H9 (cell line): ENCODE data around the gene R3HDM1. TPM values are rescaled to one million over a fixed set of nuclear protein-coding genes. Genes with fewer than 3 reads are reported as not detected.

Source experiments
- DNase-seq: peaks from one replicate; pipeline ENCODE4 v3.0.0-alpha.2; 2017
- H2AFZ ChIP-seq: one replicate; pipeline ENCODE4 v1.6.1; 2013; ENCODE audit warnings: mild to moderate bottlenecking, low read length, control low read depth, moderate library complexity
- H2AK5ac ChIP-seq: 2 replicates; pipeline ENCODE4 v1.6.1; 2013; ENCODE audit warnings: low read length, control low read depth, mixed read lengths; ENCODE audit not compliant: insufficient read length
- H2BK120ac ChIP-seq: one replicate; pipeline ENCODE4 v1.6.1; 2013; ENCODE audit warnings: low read depth, mild to moderate bottlenecking, low read length, control low read depth, inconsistent platforms; ENCODE audit not compliant: poor library complexity, severe bottlenecking
- H2BK12ac ChIP-seq: 2 replicates; pipeline ENCODE4 v1.6.1; 2013; ENCODE audit warnings: low read length, control low read depth, mixed read lengths, low read depth; ENCODE audit not compliant: insufficient read length
- H2BK15ac ChIP-seq: 2 replicates; pipeline ENCODE4 v1.6.1; 2013; ENCODE audit warnings: low read depth, low read length, control low read depth
- H2BK20ac ChIP-seq: one replicate; pipeline ENCODE4 v1.6.1; 2013; ENCODE audit warnings: low read depth, mild to moderate bottlenecking, low read length, control low read depth, inconsistent platforms; ENCODE audit not compliant: poor library complexity, severe bottlenecking
- H2BK5ac ChIP-seq: 2 replicates; pipeline ENCODE4 v1.6.1; 2013; ENCODE audit warnings: low read length, control low read depth, mixed read lengths; ENCODE audit not compliant: insufficient read length
- H3K14ac ChIP-seq: 2 replicates; pipeline ENCODE4 v1.6.1; 2013; ENCODE audit warnings: low read length, control low read depth; ENCODE audit not compliant: insufficient read depth
- H3K18ac ChIP-seq: 2 replicates; pipeline ENCODE4 v1.6.1; 2013; ENCODE audit warnings: low read depth, mild to moderate bottlenecking, mixed read lengths, low read length, control low read depth; ENCODE audit not compliant: insufficient read length
- H3K23ac ChIP-seq: 2 replicates; pipeline ENCODE4 v1.6.1; 2013; ENCODE audit warnings: low read length, control low read depth, mixed read lengths, low read depth; ENCODE audit not compliant: insufficient read length
- H3K23me2 ChIP-seq: 2 replicates; pipeline ENCODE4 v1.6.1; 2013; ENCODE audit warnings: low read depth, mild to moderate bottlenecking, mixed read lengths, low read length, control low read depth; ENCODE audit not compliant: insufficient read length, poor library complexity, severe bottlenecking
- H3K27ac ChIP-seq: 2 replicates; pipeline ENCODE4 v1.5.1; 2013; ENCODE audit warnings: low read length, control low read depth, mixed read lengths, low read depth; ENCODE audit not compliant: insufficient read length
- H3K27me3 ChIP-seq: 2 replicates; pipeline ENCODE4 v1.6.1; 2013; ENCODE audit warnings: low read length, control low read depth, inconsistent platforms; ENCODE audit not compliant: insufficient read depth
- H3K4ac ChIP-seq: 2 replicates; pipeline ENCODE4 v1.6.1; 2013; ENCODE audit warnings: low read depth, mild to moderate bottlenecking, control low read depth, inconsistent platforms, low read length, moderate library complexity
- H3K4me1 ChIP-seq: 2 replicates; pipeline ENCODE4 v1.6.1; 2013; ENCODE audit warnings: low read length, control low read depth, inconsistent platforms; ENCODE audit not compliant: insufficient read depth
- H3K4me2 ChIP-seq: 2 replicates; pipeline ENCODE4 v1.6.1; 2013; ENCODE audit warnings: low read length, control low read depth, mixed read lengths; ENCODE audit not compliant: insufficient read length, insufficient read depth
- H3K56ac ChIP-seq: 2 replicates; pipeline ENCODE4 v1.6.1; 2013; ENCODE audit warnings: low read depth, mild to moderate bottlenecking, mixed read lengths, low read length, control low read depth; ENCODE audit not compliant: insufficient read length
- H3K79me1 ChIP-seq: 2 replicates; pipeline ENCODE4 v1.6.1; 2013; ENCODE audit warnings: low read depth, mild to moderate bottlenecking, moderate library complexity, low read length, control low read depth, inconsistent platforms; ENCODE audit not compliant: insufficient read depth, poor library complexity, severe bottlenecking
- H3K79me2 ChIP-seq: 2 replicates; pipeline ENCODE4 v1.6.1; 2013; ENCODE audit warnings: low read length, control low read depth, inconsistent platforms; ENCODE audit not compliant: insufficient read depth
- H3K9ac ChIP-seq: 2 replicates; pipeline ENCODE4 v1.6.1; 2013; ENCODE audit warnings: low read length, control low read depth, mixed read lengths; ENCODE audit not compliant: insufficient read length; ENCODE audit errors: extremely low read depth
- H3K9me3 ChIP-seq: one replicate; pipeline ENCODE4 v1.6.1; 2013; ENCODE audit warnings: low read depth, low read length, inconsistent platforms; ENCODE audit not compliant: control insufficient read depth
- H3T11ph ChIP-seq: one replicate; pipeline ENCODE4 v1.6.1; 2013; ENCODE audit warnings: mild to moderate bottlenecking, low read length, control low read depth, inconsistent platforms
- H4K20me1 ChIP-seq: one replicate; pipeline ENCODE4 v1.6.1; 2013; ENCODE audit not compliant: control insufficient read depth, insufficient read length, insufficient read depth
- H4K5ac ChIP-seq: 2 replicates; pipeline ENCODE4 v1.6.1; 2013; ENCODE audit warnings: low read depth, mild to moderate bottlenecking, mixed read lengths, low read length, control low read depth; ENCODE audit not compliant: insufficient read length
- H4K8ac ChIP-seq: replicated peaks from 2 replicates; pipeline ENCODE4 v1.6.1; 2013; ENCODE audit warnings: low read length, control low read depth, mixed read lengths, low read depth; ENCODE audit not compliant: insufficient read length
- H4K91ac ChIP-seq: 2 replicates; pipeline ENCODE4 v1.6.1; 2013; ENCODE audit warnings: low read depth, mild to moderate bottlenecking, moderate library complexity, mixed read lengths, low read length, control low read depth; ENCODE audit not compliant: insufficient read length
- H3K27ac Mint-ChIP-seq, 3 experiments: 2 replicates in 2 of 3; 3 replicates in 1 of 3; pipeline ENCODE4 v1.8.0; 2020 to 2021; ENCODE audit warnings: mixed read lengths in 3 of 3, mild to moderate bottlenecking in 1 of 3, moderate library complexity in 1 of 3
- H3K27me3 Mint-ChIP-seq: 2 replicates; pipeline ENCODE4 v1.8.0; 2021; ENCODE audit warnings: low read depth, mild to moderate bottlenecking, moderate library complexity, mixed read lengths
- H3K36me3 Mint-ChIP-seq, 3 experiments: 2 replicates in 2 of 3; 3 replicates in 1 of 3; pipeline ENCODE4 v1.8.0; 2020 to 2021; ENCODE audit warnings: low read depth in 3 of 3, mixed read lengths in 3 of 3; ENCODE audit not compliant: insufficient read depth in 1 of 3
- H3K4me1 Mint-ChIP-seq, 2 experiments: 2 replicates each; pipeline ENCODE4 v1.8.0; 2020; ENCODE audit warnings: mixed read lengths in 2 of 2
- H3K4me3 Mint-ChIP-seq, 2 experiments: 2 replicates in 1 of 2; 3 replicates in 1 of 2; pipeline ENCODE4 v1.8.0; 2020 to 2021; ENCODE audit warnings: mild to moderate bottlenecking in 2 of 2, mixed read lengths in 2 of 2, moderate library complexity in 1 of 2
- H3K9me3 Mint-ChIP-seq, 2 experiments: 2 replicates in 1 of 2; 3 replicates in 1 of 2; pipeline ENCODE4 v1.8.0; 2020; ENCODE audit warnings: mild to moderate bottlenecking in 2 of 2, mixed read lengths in 2 of 2, moderate library complexity in 1 of 2
- CTCF ChIP-seq: fragments of 200-600 bp; sonication (generic); conservative IDR thresholded peaks from 3 replicates; pipeline ENCODE4 v1.8.0; 2021; ENCODE audit warnings: antibody characterized with exemption, mild to moderate bottlenecking
- WGBS: extraction: QIAGEN DNeasy Blood & Tissue Kit; methylation state at CpG from one replicate; pipeline ENCODE4 v1.1.7; 2013; ENCODE audit warnings: missing lambda C conversion rate, low lambda C conversion rate, mixed read lengths; ENCODE audit not compliant: insufficient read length; ENCODE audit errors: extremely low coverage; 5-methylcytosine and 5-hydroxymethylcytosine counted together
- total RNA-seq: library from RNA; stranded (reverse); gene quantifications from 2 replicates; pipeline ENCODE4 v1.2.1, GENCODE V29; 2021

Gene R3HDM1
- total RNA-seq, 1 experiment from 2014 or later = 58.8 TPM

GRCh38 chr2:135637456-135638087 lies 106.3 kb downstream of the R3HDM1 start:
- Mint-ChIP-seq H3K27ac (no peak overlapping the region), H3K27me3 (no peaks in the 10 kb centered on the region), H3K9me3 (no peaks in the 10 kb centered on the region), H3K4me1 (no peaks in the 10 kb centered on the region), H3K4me3 (no peak overlapping the region), H3K36me3 (peaks cover 7 to 44% (median 29%) of the 10 kb centered on the region in 3 experiments; a peak in 5 of 7 replicates)
- Histone ChIP-seq H3K27ac (no peak overlapping the region), H2AFZ (no peak overlapping the region), H3K23ac (no peak overlapping the region), H3K79me1 (no peaks in the 10 kb centered on the region), H3K4me1 (no peaks in the 10 kb centered on the region), H3K27me3 (no peaks in the 10 kb centered on the region), H2BK120ac (no peak overlapping the region), H3K56ac (no peak overlapping the region), H2AK5ac (no peak overlapping the region), H3K9ac (no peak overlapping the region), H3K23me2 (no peaks in the 10 kb centered on the region), H2BK20ac (no peak overlapping the region), H3T11ph (no peak overlapping the region), H2BK15ac (no peak overlapping the region), H2BK12ac (no peak overlapping the region), H4K20me1 (no peaks in the 10 kb centered on the region), H4K91ac (no peak overlapping the region), H3K4me2 (no peak overlapping the region), H3K4ac (no peak overlapping the region), H3K9me3 (no peaks in the 10 kb centered on the region), H3K18ac (no peak overlapping the region), H2BK5ac (no peak overlapping the region), H3K14ac (no peak overlapping the region), H3K79me2 (no peaks in the 10 kb centered on the region), H4K8ac (no peak overlapping the region), H4K5ac (no peak overlapping the region)
- WGBS = no CpG with 5 or more reads among the region's 4 CpGs
- TF ChIP-seq CTCF = no peak
- DNase-seq = no peak
